GM15510 (cell line): ENCODE data around the gene LY6G6C.

Experiments
- POLR2A ChIP-seq: IDR thresholded peaks from 3 replicates; pipeline ENCODE4 v1.6.1; 2011; ENCODE audit warnings: borderline replicate concordance; ENCODE audit not compliant: insufficient read length; ENCODE audit errors: extremely low read depth

Gene LY6G6C

GRCh38 chr6:31758281-31758680 lies 36.7 kb upstream of the LY6G6C start:
- no peak for TF ChIP-seq POLR2A

GRCh38 chr6:31752739-31753319 lies 31.3 kb upstream of the LY6G6C start:
- no peak for TF ChIP-seq POLR2A

- TF ChIP-seq POLR2A = no peak
These were observed 29.0 kb upstream of the LY6G6C start for GRCh38 chr6:31750411-31751022.

- no peak for TF ChIP-seq POLR2A
These were observed 27.9 kb upstream of the LY6G6C start for GRCh38 chr6:31749301-31750036.

GRCh38 chr6:31744422-31744821 lies 22.9 kb upstream of the LY6G6C start:
- no peak for TF ChIP-seq POLR2A

GRCh38 chr6:31742894-31743293 lies 21.3 kb upstream of the LY6G6C start:
- TF ChIP-seq POLR2A = no peak

GRCh38 chr6:31741815-31742214 lies 20.3 kb upstream of the LY6G6C start:
- TF ChIP-seq POLR2A = no peak

GRCh38 chr6:31740397-31741223 lies 19.1 kb upstream of the LY6G6C start:
- no peak for TF ChIP-seq POLR2A

- peak; percentile 63 for TF ChIP-seq POLR2A
These were observed 18.3 kb upstream of the LY6G6C start, which contains the start of gene MSH5 for GRCh38 chr6:31739639-31740396. Gene MSH5, plus strand, starts transcription at chr6:31740005. Its CDS starts 462 bp downstream, at chr6:31740467.

- TF ChIP-seq POLR2A = peak; percentile 44
These were observed 16.7 kb upstream of the LY6G6C start for GRCh38 chr6:31737991-31738979.

GRCh38 chr6:31737315-31737990 lies 15.9 kb upstream of the LY6G6C start:
- no peak for TF ChIP-seq POLR2A

- TF ChIP-seq POLR2A = no peak
These were observed 15.3 kb upstream of the LY6G6C start for GRCh38 chr6:31736768-31737314.
